Cardiac fibroblast (primary cell): ENCODE measurements around the gene SELPLG.

Experiments used
- DNase-seq, 2 donors: peaks; one replicate each; pipeline versions ENCODE4 v3.0.0 to v3.0.0-alpha.2; 2010; ENCODE audit warnings: low read depth in 2 of 2
- H3K4me3 ChIP-seq, 2 donors: replicated peaks in 1 of 2; 1 replicate in 1 of 2; 2 replicates in 1 of 2; pipeline ENCODE4 v1.5.1; 2011; ENCODE audit warnings: low read depth in 2 of 2, low read length in 2 of 2, mild to moderate bottlenecking in 2 of 2, moderate library complexity in 1 of 2
- CTCF ChIP-seq: IDR thresholded peaks from one replicate; pipeline ENCODE4 v1.5.1; 2011; ENCODE audit warnings: low read depth, mild to moderate bottlenecking, low read length, inconsistent platforms

The SELPLG gene

GRCh38 chr12:108612788-108613282 lies 20.9 kb downstream of the SELPLG start:
- H3K4me3 ChIP-seq, result no peak overlapping the region
- no peak for DNase-seq
- no peak for TF ChIP-seq CTCF

GRCh38 chr12:108611884-108612415 lies 21.7 kb downstream of the SELPLG start:
- H3K4me3 ChIP-seq, result no peak overlapping the region
- TF ChIP-seq CTCF, result peak; percentile 39
- DNase-seq, result peak; percentile 64 to 84

- TF ChIP-seq CTCF, result no peak
- DNase-seq, result no peak
- no peak overlapping the region for H3K4me3 ChIP-seq
These were observed 22.7 kb downstream of the SELPLG start for GRCh38 chr12:108610856-108611605.

- no peak overlapping the region for H3K4me3 ChIP-seq
- no peak for DNase-seq
- TF ChIP-seq CTCF, result no peak
These were observed 23.3 kb downstream of the SELPLG start for GRCh38 chr12:108610336-108610815.

- DNase-seq, result peak; percentile 85 to 88
- H3K4me3 ChIP-seq, result no peak overlapping the region
- TF ChIP-seq CTCF, result no peak
These were observed 24.0 kb downstream of the SELPLG start for GRCh38 chr12:108609537-108610335.

GRCh38 chr12:108608616-108609015 lies 25.1 kb downstream of the SELPLG start:
- TF ChIP-seq CTCF, result no peak
- no peak overlapping the region for H3K4me3 ChIP-seq
- no peak for DNase-seq
